B cell (primary cell): Measurements from ENCODE around the gene DCD. TPM values are rescaled to one million over a fixed set of nuclear protein-coding genes. Genes with fewer than 3 reads are reported as not detected.

Experiments used
- polyA plus RNA-seq: library from polyadenylated mRNA; depleted of rRNA; stranded (reverse); fragments of >200 nt; gene quantifications from 2 replicates; pipeline ENCODE4 v1.2.3, GENCODE V29; 2012
- total RNA-seq, 2 donors: library from RNA; stranded (reverse); fragments of 120-200 nt in 1 of 2; gene quantifications; 1 replicate in 1 of 2; 2 replicates in 1 of 2; pipeline versions ENCODE4 v1.2.3 to v1.2.4, GENCODE V29; 2013 to 2022

The DCD gene
- total and polyA plus RNA-seq, 2 donors (not counting 1 experiment from before 2014, with no cell fraction given): not detected

Other genes starting within 250 kb of the DCD start
- 6.1 and 6.7 TPM in 2 replicates for gene ITGA5, start 229.1 kb downstream of the DCD start, total RNA-seq
- gene ITGA5, start 229.1 kb downstream of the DCD start, polyA plus RNA-seq: 3.6 and 5.8 TPM in 2 replicates
- gene GTSF1, start 174.8 kb downstream of the DCD start, total RNA-seq: 2.6 and 3.9 TPM in 2 replicates
- gene GTSF1, start 174.8 kb downstream of the DCD start, polyA plus RNA-seq: 4.1 and 6.4 TPM in 2 replicates
- 198 and 206 TPM in 2 replicates for gene NCKAP1L, start 150.6 kb downstream of the DCD start, total RNA-seq
- gene NCKAP1L, start 150.6 kb downstream of the DCD start, polyA plus RNA-seq: 76.0 and 85.9 TPM in 2 replicates
- gene PDE1B, start 98.8 kb downstream of the DCD start, total RNA-seq: 5.9 and 6.4 TPM in 2 replicates
- gene PDE1B, start 98.8 kb downstream of the DCD start, polyA plus RNA-seq: 6.2 and 10.1 TPM in 2 replicates
- gene PPP1R1A, start 59.7 kb downstream of the DCD start, total RNA-seq: not detected in 2 replicates
- gene PPP1R1A, start 59.7 kb downstream of the DCD start, polyA plus RNA-seq: not detected in 2 replicates
- not detected in 2 replicates for gene LACRT, start 13.5 kb downstream of the DCD start, total RNA-seq
- not detected in 2 replicates for gene LACRT, start 13.5 kb downstream of the DCD start, polyA plus RNA-seq
- gene MUCL1, start 206.2 kb upstream of the DCD start, total RNA-seq: not detected in 2 replicates
- not detected in 2 replicates for gene MUCL1, start 206.2 kb upstream of the DCD start, polyA plus RNA-seq